Lower leg skin (tissue), 4 donors: ENCODE measurements around the gene SIRT1. TPM values are rescaled to one million over a fixed set of nuclear protein-coding genes. Genes with fewer than 3 reads are reported as not detected.
A peak's percentile ranks its signal among the peaks of the same experiment; 100 is the strongest.
"Not testable (repeated sequence)": the region's sequence is repeated elsewhere in the genome, so short reads cannot be mapped to it uniquely, and the experiment has no call there.

Source experiments
- DNase-seq, 2 donors: peaks; one replicate each; pipeline ENCODE4 v3.0.0-alpha.2; 2019; ENCODE audit warnings: low spot score in 2 of 2
- H3K4me3 ChIP-seq: fragments of 200-600 bp; sonication (generic); 2 replicates; pipeline ENCODE4 v1.5.1; 2017; ENCODE audit warnings: mild to moderate bottlenecking, low read depth; ENCODE audit not compliant: poor library complexity, severe bottlenecking
- POLR2A ChIP-seq, 2 donors: fragments of 450-650 bp; IDR thresholded peaks; one replicate each; pipeline ENCODE4 v1.6.1; 2016 to 2017; ENCODE audit warnings: antibody characterized with exemption in 2 of 2, mild to moderate bottlenecking in 1 of 2, moderate library complexity in 1 of 2
- WGBS, 2 donors: methylation state at CpG; one replicate each; pipeline ENCODE4 v1.1.5; 2018; 5-methylcytosine and 5-hydroxymethylcytosine counted together
- intact Hi-C: fragments of 100-400 bp; cut with DNase I; formaldehyde crosslinking; loops from one replicate; pipeline ENCODE4 v1.15.0; 2023; ENCODE audit warnings: low total_unique reads
- total RNA-seq, 4 donors: library from RNA; depleted of rRNA; stranded (reverse); fragments of >200 nt; gene quantifications; one replicate each; pipeline ENCODE4 v1.1.0, GENCODE V29; 2016
- TF ChIP-seq, protein P1 (sequence below), 3 donors: fragments of 450-650 bp; IDR thresholded peaks; one replicate each; pipeline ENCODE4 v1.5.1; 2016; ENCODE audit warnings: antibody characterized with exemption in 3 of 3, mild to moderate bottlenecking in 3 of 3, moderate library complexity in 2 of 3

Gene SIRT1
- 10 to 100 TPM; 17.6 to 23.1 (median 19.4) TPM for total RNA-seq

- intact Hi-C loops: no loop called here
- H3K4me3 ChIP-seq: peak within 1 kb of the TSS; percentile 59
- 1 to 2% methylated on average over 27 to 34 of the region's 62 CpGs for WGBS, 2 donors
- TF ChIP-seq, protein P1, sequence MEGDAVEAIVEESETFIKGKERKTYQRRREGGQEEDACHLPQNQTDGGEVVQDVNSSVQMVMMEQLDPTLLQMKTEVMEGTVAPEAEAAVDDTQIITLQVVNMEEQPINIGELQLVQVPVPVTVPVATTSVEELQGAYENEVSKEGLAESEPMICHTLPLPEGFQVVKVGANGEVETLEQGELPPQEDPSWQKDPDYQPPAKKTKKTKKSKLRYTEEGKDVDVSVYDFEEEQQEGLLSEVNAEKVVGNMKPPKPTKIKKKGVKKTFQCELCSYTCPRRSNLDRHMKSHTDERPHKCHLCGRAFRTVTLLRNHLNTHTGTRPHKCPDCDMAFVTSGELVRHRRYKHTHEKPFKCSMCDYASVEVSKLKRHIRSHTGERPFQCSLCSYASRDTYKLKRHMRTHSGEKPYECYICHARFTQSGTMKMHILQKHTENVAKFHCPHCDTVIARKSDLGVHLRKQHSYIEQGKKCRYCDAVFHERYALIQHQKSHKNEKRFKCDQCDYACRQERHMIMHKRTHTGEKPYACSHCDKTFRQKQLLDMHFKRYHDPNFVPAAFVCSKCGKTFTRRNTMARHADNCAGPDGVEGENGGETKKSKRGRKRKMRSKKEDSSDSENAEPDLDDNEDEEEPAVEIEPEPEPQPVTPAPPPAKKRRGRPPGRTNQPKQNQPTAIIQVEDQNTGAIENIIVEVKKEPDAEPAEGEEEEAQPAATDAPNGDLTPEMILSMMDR (IDR thresholded peaks at IDR 0.05): no peak
- TF ChIP-seq POLR2A (IDR thresholded peaks at IDR 0.05): peak in 1 of 2 donors; percentile 58
- DNase-seq: peak; percentile 96 to 99
These were observed at the start of gene SIRT1 for GRCh38 chr10:67884313-67884841. TSS of gene SIRT1 (plus strand) at chr10:67884656. CDS start at chr10:67884722, 66 bp downstream.

DNA sequence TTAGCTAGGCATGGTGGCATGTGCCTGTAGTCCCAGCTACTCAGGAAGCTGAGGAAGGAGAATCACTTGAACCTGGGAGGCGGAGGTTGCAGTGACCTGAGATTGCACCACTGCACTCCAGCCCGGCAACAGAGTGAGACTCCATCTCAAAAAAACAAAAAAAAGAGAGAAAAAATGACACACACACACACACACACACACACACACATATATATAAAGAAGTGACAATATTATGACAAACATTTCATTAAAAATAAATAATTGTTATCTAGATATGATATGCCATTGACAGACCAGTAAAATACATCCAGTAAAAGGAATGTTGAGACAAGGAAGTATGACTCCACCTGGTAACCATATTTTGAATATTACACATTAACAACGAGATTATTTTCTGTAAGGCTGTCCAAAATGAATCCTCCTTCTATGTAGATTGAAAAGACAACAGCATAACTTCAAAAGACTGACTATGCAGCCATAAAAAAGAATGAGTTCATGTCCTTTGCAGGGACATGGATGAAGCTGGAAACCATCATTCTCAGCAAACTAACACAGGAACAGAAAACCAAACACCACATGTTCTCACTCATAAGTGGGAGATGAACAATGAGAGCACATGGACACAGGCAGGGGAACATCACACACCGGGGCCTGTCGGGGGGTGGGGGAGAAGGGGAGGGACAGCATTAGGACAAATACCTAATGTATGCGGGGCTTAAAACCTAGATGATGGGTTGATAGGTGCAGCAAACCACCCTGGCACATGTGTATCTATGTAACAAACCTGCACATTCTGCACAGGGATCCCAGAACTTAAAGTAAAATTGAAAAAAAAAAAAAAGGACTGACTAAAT lies 48.7 kb upstream of the SIRT1 start:
- DNase-seq, intact Hi-C loops, H3K4me3 ChIP-seq: not testable (repeated sequence)
- WGBS, 2 donors: 64 to 66% methylated on average over 6 of the region's 6 CpGs

DNA sequence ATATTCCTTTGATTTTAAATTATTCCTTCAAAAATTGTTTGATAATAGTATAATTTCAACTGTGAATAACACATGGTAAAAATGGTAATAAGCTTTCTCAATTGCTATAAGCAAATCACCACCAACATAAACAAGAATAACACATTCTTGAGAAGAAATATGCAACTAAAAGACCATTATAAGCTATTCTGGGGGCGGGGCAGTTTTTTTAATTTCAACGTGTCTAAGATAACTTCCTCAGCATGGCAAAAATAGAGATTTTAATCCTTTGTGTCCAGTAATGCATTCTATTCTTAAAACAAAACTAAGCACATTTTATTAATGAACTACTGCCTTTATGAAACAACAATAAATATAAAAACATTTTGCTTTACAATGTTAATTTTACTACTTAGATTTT lies 48.0 kb upstream of the SIRT1 start:
- no peak overlapping the region for H3K4me3 ChIP-seq
- 47 to 49% methylated on average over 2 of the region's 2 CpGs for WGBS, 2 donors
- DNase-seq: no peak
- TF ChIP-seq, protein P1 (IDR thresholded peaks at IDR 0.05): no peak
- no peak for TF ChIP-seq POLR2A (IDR thresholded peaks at IDR 0.05)
- intact Hi-C loops: no loop called here

DNA sequence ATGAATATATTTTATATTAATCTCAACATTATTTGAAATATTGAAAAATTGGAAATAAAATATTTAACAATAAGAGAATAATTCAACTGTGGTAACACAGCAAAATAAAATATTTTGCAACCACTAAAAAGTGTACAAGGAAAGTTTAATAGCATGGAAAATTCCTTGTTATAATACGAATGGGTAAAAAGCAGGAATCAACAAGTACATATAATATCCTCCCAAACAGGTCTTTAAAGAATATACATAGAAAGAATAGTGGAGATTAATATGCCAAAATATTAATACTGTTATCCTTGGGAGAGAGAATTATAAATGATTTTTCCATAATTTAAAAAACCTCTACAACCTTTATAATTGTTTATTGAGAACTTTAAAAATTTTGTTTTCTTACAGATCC lies 47.5 kb upstream of the SIRT1 start:
- intact Hi-C loops: no loop called here
- no peak for TF ChIP-seq POLR2A (IDR thresholded peaks at IDR 0.05)
- TF ChIP-seq, protein P1 (IDR thresholded peaks at IDR 0.05): no peak
- DNase-seq: no peak
- H3K4me3 ChIP-seq: no peak overlapping the region
- WGBS, 2 donors: 66 to 75% methylated on average over 1 of the region's 1 CpG

DNA sequence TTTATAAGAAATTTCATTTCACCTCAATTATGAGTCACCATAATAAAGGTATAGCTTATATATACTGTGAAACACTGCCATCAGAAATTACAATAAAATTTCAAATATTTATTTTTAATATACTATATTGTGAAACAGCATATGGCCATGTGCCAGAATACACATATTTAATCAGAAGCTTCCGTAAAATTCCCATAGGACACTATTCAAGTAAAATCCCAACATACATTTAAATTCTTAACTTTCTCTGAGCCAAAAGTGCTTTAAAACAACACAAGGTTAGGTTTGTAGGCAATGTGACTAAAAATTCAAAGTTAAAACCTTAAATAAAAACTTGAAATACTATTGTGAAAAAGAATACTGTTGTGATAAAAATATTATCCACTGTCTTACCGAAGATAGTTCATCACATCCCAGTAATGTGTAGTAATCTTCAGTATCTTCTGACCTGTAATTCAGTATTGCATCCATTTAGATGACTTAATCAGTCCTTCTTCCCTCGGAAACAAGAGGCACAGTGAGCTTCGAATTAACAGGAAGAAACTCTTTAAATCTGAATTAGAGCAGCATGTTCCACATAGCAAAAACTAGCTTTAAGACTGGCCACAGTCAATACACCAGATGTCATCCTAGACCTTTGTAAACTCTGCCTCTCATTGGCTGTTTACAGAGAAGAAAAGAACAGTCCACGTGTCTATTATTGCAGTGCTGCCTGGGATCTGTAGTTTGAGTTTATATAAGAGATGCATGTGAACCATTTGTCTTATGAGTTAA lies 46.7 kb upstream of the SIRT1 start, which contains the start of gene DNAJC12:
Gene DNAJC12 (minus strand): TSS at position 648 of the 774 bp plus-strand sequence. CDS start 177 bp downstream, at position 471.
- H3K4me3 ChIP-seq: no peak within 1 kb of the TSS
- intact Hi-C loops: no loop called here
- 20 to 24% methylated on average over 5 of the region's 5 CpGs for WGBS, 2 donors
- DNase-seq: no peak
- no peak for TF ChIP-seq POLR2A (IDR thresholded peaks at IDR 0.05)
- TF ChIP-seq, protein P1 (IDR thresholded peaks at IDR 0.05): no peak

DNA sequence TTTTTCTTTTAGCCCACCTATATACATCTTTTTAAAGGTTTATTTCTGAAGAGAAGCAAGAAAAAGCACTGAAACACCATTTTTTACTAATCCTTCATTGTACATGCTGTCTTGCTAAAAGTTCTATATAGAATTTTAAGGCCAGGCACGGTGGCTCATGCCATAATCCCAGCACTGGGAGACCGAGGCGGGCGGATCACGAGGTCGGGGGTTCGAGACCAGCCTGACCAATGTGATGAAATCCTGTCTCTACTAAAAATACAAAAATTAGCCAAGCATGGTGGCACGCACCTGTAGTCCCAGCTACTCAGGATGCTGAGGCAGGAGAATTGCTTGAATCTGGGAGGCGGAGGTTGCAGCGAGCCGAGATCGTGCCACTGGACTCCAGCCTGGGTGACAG lies 44.9 kb upstream of the SIRT1 start:
- intact Hi-C loops, H3K4me3 ChIP-seq, DNase-seq: not testable (repeated sequence)
- 96 to 97% methylated on average over 12 of the region's 12 CpGs for WGBS, 2 donors
